NB4 (cell line): ENCODE measurements around the gene RDH16.
A peak's percentile ranks its signal among the peaks of the same experiment; 100 is the strongest.

Source experiments
- DNase-seq: peaks from one replicate; pipeline ENCODE4 v3.0.0; 2010; ENCODE audit warnings: low read depth
- H3K4me3 ChIP-seq: one replicate; pipeline ENCODE4 v1.5.1; 2011; ENCODE audit warnings: mild to moderate bottlenecking, low read depth, low read length, moderate library complexity
- CTCF ChIP-seq: IDR thresholded peaks from one replicate; pipeline ENCODE4 v1.5.1; 2012; ENCODE audit warnings: low read depth, low read length
- MAX ChIP-seq: IDR thresholded peaks from 2 replicates; pipeline ENCODE4 v1.6.1; 2011; ENCODE audit warnings: low read depth, low read length
- MYC ChIP-seq: IDR thresholded peaks from 2 replicates; pipeline ENCODE4 v1.6.1; 2011; ENCODE audit warnings: low read depth, low read length
- POLR2A ChIP-seq: IDR thresholded peaks from 2 replicates; pipeline ENCODE4 v1.6.1; 2011; ENCODE audit warnings: mild to moderate bottlenecking; ENCODE audit not compliant: insufficient read length; ENCODE audit errors: extremely low read depth

The RDH16 gene

GRCh38 chr12:57001448-57001906 is 44.1 kb upstream of the RDH16 start:
- H3K4me3 ChIP-seq: no peak overlapping the region
- peak; percentile 77 for DNase-seq
- TF ChIP-seq MAX: no peak
- peak; percentile 86 for TF ChIP-seq CTCF

- TF ChIP-seq CTCF: no peak
- TF ChIP-seq MAX: no peak
- TF ChIP-seq POLR2A: no peak
- no peak for TF ChIP-seq MYC
- DNase-seq: no peak
Measured at GRCh38 chr12:57000393-57000792, 43.0 kb upstream of the RDH16 start.

GRCh38 chr12:56999456-56999855 is 42.0 kb upstream of the RDH16 start:
- no peak for TF ChIP-seq CTCF
- no peak for TF ChIP-seq MYC
- TF ChIP-seq MAX: no peak
- no peak for TF ChIP-seq POLR2A
- DNase-seq: no peak
- H3K4me3 ChIP-seq: no peak overlapping the region

More at GRCh38 chr12:57000393-57000792, 43.0 kb upstream of the RDH16 start:
- H3K4me3 ChIP-seq: no peak overlapping the region

GRCh38 chr12:56998981-56999380 is 41.6 kb upstream of the RDH16 start:
- no peak for DNase-seq
- TF ChIP-seq MAX: no peak
- no peak for TF ChIP-seq POLR2A
- no peak for TF ChIP-seq MYC
- TF ChIP-seq CTCF: no peak
- no peak overlapping the region for H3K4me3 ChIP-seq

- TF ChIP-seq CTCF (no peak), MAX (no peak), MYC (no peak), POLR2A (no peak)
- DNase-seq: no peak
- no peak overlapping the region for H3K4me3 ChIP-seq
Measured at GRCh38 chr12:56998316-56998715, 40.9 kb upstream of the RDH16 start.
